GM18858 (cell line): Measurements from ENCODE around the gene POLR3H.

Source experiments
- ATAC-seq: cut with Tn5 transposase; IDR thresholded peaks from one replicate; pipeline ENCODE4 v1.9.1; 2021; ENCODE audit not compliant: unreplicated experiment

POLR3H gene

DNA sequence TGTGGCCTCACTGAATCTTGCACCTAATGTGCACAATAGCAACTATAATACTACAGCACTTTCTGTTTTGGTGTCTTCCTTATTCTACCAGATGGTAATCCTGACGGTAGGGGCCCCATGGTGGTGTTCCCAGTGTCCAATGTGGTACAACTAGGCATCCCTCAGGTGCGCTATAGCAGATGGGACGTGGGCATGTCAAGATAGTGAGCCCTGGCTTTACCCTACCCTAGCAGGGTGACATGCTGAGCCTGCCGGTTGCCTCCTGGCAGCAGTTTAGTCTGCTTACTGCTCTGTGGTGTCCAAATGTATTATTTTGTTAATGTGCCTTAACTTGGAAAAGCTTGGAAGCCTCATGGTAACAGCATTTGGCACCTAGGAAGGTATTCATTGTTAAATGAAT lies 56.2 kb downstream of the POLR3H start:
- no peak for ATAC-seq

DNA sequence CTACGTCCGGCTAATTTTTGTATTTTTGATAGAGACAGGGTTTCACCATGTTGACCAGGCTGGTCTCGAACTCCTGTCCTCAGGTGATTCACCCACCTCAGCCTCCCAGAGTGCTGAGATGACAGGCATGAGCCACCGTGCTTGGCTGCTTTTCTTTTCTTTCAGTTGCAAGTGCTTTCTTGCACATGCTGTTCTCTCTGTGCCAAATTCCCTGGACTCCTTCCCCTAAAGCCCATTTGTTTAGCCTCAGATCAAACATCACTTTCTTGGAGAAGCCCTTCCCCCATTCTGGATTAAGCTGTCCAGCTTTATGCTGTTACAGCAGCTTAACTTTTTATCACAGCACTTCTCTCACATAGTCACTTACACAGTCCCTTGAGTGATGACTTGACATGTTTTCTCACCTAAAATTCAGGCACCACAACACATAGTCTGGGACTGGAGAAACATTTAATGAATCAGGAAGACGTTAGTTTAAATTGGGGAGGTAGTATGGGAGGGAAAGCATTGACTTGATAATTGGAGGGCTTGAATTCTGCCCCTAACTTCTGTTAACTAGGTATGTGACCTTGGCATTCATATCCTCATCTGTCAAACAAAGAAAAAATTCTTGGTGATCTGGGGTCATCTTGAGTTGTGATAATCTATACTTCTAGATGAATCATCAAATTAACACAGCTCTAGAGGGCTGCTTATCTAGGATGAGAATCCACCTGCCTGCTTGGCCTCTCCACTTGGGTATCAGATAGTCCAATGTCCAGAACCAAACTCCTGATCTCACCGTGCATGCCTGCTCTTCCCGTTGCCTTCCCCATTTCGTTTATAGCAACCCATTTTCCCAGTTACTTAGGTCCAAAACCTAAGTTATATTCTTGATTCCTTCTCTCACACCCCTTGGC lies 57.0 kb downstream of the POLR3H start:
- no peak for ATAC-seq

DNA sequence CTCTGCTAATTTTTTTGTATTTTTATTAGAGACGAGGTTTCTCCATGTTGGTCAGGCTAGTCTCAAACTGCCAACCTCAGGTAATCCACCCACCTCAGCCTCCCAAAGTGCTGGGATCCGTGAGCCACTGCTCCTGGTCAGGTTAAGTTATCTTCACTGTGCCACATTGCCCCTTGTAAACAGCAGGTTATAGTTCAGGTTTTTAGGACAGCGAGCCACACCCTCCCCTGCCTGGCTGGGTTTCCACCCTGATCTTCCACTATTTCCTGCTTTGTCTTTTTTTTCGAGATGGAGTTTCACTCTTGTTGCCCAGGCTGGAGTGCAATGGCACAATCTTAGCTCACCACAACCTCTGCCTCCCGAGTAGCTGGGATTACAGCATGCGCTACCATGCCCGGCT lies 59.2 kb downstream of the POLR3H start:
- no peak for ATAC-seq

- ATAC-seq: no peak
Measured at GRCh38 chr22:41482319-41482935, 61.8 kb downstream of the POLR3H start.

- no peak for ATAC-seq
Measured at GRCh38 chr22:41481925-41482318, 62.3 kb downstream of the POLR3H start.

DNA sequence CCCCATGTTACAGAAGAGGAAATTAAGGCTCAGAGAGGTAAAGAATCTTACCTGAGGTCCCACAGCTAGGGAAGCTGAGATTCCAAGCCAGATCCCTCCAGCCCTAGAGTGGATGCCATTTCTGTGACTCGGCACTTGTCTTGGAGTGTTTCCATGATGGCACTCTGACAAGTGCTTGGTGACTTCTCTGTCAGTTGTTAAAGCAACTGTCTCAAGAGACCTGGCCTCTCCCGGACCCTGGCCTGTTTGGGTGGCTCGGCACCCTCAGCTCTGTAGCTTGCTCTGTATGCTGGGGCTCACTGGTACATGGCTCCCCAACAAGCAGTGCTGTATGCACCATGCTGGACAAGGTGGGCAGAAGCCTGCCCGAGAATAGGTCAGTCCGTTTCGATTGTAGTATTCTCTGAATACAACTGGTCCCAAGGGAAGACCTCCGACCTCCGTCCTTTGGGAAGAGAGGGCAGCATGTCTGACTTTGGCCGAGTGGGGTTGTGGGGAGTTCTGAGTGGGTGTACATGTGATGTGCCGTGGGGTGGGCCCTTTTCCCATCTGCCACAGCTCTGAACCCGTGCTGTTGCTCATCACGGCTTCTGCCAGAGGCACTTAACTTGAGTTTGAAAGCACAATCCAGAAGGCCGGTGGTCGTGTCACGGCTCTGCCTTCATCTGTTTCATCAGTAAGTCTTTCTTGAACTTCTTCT lies 63.0 kb downstream of the POLR3H start:
- no peak for ATAC-seq

DNA sequence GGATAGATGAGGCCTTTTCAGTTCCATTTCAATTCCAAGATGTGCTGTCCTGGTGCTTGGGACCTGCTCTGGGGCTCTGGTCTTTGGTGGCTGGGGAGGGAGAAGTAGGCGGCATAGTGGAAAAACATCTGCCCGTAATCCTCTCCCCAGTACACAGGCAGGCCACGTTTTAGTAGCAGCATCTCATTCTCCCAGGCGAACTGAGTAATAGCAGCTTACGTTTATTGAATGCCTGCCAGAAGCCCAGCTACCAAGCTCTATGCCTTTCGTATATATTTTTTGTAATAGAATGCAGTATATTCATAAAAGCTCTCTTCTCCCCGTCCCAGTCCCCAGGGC lies 63.9 kb downstream of the POLR3H start:
- ATAC-seq: no peak

GRCh38 chr22:41479671-41480396 lies 64.4 kb downstream of the POLR3H start:
- ATAC-seq: no peak

DNA sequence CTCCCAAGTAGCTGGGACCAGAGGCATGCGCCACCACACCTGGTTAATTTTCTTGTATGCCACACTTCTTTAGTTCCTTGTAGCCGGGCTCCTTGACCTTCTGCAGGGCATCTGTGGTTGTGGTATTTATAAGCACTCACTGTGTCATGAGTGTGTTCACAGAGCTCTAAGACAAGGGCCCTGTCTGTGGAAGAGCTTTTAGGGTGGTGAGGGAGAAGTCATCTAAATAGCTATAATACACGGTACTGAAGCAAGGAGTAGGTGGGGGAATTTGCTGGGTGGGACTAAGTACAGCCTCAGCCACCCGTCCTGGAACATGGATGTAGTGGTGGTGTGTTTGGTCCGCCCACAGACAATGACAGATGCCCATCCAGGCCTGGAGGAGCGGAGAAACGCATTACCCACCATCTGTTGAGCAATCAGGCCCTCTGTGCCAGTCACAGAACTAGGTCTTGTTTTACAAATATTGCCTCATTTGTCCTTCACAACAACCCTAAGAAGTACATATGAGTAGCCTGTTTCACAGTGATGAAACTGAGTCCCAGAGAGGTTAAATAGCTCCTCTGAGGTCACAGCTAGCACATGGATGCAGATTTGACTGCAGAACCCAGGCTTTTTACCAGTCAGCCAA lies 65.3 kb downstream of the POLR3H start:
- no peak for ATAC-seq

DNA sequence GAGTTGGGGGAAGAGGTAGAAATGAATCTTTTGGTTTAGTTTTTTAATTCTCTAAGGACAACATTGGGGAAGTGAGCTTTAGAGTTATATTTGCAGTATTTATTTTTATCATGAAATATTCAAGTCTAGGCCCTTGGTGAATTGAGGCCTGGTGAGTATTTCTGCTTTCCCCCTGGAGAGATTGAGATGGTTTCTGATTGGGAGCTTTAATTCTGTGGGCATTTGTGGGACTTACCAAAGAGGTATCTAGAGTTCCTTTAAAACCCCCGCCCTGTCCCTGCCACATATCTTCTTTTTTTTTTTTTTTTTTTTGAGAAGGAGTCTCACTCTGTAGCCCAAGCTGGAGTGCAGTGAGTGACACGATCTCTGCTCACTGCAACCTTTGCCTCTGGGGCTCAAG lies 65.8 kb downstream of the POLR3H start:
- no peak for ATAC-seq
